PC-9 (cell line): Measurements from ENCODE around the gene PXT1.

Experiments
- CTCF ChIP-seq: fragments of 200-600 bp; sonication (generic); conservative IDR thresholded peaks from 2 replicates; pipeline ENCODE4 v1.6.1; 2017; ENCODE audit warnings: mixed run types, antibody characterized with exemption, mild to moderate bottlenecking, moderate library complexity
- EZH2 ChIP-seq: fragments of 200-600 bp; sonication (generic); IDR thresholded peaks from 2 replicates; pipeline ENCODE4 v1.8.0; 2017; ENCODE audit warnings: antibody characterized with exemption, low read depth

GRCh38 chr6:36488221-36488620 lies 45.6 kb upstream of the PXT1 start:
- TF ChIP-seq EZH2 = no peak
- no peak for TF ChIP-seq CTCF
